Neutrophil (primary cell): ENCODE measurements around the gene FNDC4.

Source experiments
- H3K27ac ChIP-seq: fragments of 200-600 bp; sonication (generic); 2 replicates; pipeline ENCODE4 v1.5.1; 2016; ENCODE audit warnings: mild to moderate bottlenecking, moderate library complexity
- H3K27me3 ChIP-seq: fragments of 200-600 bp; sonication (generic); 2 replicates; pipeline ENCODE4 v1.6.0; 2016; ENCODE audit warnings: mild to moderate bottlenecking
- H3K36me3 ChIP-seq: fragments of 200-600 bp; sonication (generic); 2 replicates; pipeline ENCODE4 v1.5.1; 2017
- H3K4me1 ChIP-seq, 2 experiments: fragments of 200-600 bp in 1 of 2; sonication (generic) in 1 of 2; 1 replicate in 1 of 2; 2 replicates in 1 of 2; pipeline versions ENCODE4 v1.5.1 to v1.6.1; 2013 to 2016; ENCODE audit warnings: low read depth in 1 of 2, low read length in 1 of 2, mild to moderate bottlenecking in 1 of 2, moderate library complexity in 1 of 2; ENCODE audit not compliant: control insufficient read depth in 1 of 2, insufficient read depth in 1 of 2
- H3K4me3 ChIP-seq, 2 experiments: fragments of 200-600 bp in 1 of 2; sonication (generic) in 1 of 2; 1 replicate in 1 of 2; 2 replicates in 1 of 2; pipeline ENCODE4 v1.5.1; 2013 to 2016; ENCODE audit warnings: low read depth in 1 of 2, low read length in 1 of 2, mild to moderate bottlenecking in 1 of 2, moderate library complexity in 1 of 2
- H3K9me3 ChIP-seq: fragments of 200-600 bp; sonication (generic); 2 replicates; pipeline ENCODE4 v1.5.1; 2016
- TF ChIP-seq, protein P1 (sequence below): fragments of 200-600 bp; sonication (generic); IDR thresholded peaks from 2 replicates; pipeline ENCODE4 v1.5.1; 2016; ENCODE audit warnings: antibody characterized with exemption

Gene FNDC4

DNA sequence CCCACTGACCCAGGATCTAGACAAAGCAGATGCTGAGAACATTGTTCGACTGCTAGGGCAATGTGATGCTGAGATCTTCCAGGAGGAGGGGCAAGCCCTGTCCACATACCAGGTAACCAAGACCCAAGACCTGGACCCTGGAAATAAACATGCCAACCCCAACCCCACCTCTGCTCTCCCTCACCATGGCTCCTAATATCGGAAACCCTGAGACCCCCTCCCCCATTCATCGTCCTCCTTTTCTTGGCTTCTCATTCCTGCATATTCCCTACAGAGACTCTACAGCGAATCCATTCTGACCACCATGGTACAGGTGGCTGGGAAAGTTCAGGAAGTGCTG is 2.3 kb upstream of the FNDC4 start:
- no peaks in the 10 kb centered on the region for H3K9me3 ChIP-seq
- H3K27ac ChIP-seq = no peak overlapping the region
- peaks cover 4 to 10% of the 10 kb centered on the region in 2 experiments for H3K4me1 ChIP-seq
- H3K4me3 ChIP-seq = no peak overlapping the region
- H3K36me3 ChIP-seq = no peaks in the 10 kb centered on the region
- TF ChIP-seq, protein P1, sequence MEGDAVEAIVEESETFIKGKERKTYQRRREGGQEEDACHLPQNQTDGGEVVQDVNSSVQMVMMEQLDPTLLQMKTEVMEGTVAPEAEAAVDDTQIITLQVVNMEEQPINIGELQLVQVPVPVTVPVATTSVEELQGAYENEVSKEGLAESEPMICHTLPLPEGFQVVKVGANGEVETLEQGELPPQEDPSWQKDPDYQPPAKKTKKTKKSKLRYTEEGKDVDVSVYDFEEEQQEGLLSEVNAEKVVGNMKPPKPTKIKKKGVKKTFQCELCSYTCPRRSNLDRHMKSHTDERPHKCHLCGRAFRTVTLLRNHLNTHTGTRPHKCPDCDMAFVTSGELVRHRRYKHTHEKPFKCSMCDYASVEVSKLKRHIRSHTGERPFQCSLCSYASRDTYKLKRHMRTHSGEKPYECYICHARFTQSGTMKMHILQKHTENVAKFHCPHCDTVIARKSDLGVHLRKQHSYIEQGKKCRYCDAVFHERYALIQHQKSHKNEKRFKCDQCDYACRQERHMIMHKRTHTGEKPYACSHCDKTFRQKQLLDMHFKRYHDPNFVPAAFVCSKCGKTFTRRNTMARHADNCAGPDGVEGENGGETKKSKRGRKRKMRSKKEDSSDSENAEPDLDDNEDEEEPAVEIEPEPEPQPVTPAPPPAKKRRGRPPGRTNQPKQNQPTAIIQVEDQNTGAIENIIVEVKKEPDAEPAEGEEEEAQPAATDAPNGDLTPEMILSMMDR = no peak
- H3K27me3 ChIP-seq = peaks cover 84% of the 10 kb centered on the region

DNA sequence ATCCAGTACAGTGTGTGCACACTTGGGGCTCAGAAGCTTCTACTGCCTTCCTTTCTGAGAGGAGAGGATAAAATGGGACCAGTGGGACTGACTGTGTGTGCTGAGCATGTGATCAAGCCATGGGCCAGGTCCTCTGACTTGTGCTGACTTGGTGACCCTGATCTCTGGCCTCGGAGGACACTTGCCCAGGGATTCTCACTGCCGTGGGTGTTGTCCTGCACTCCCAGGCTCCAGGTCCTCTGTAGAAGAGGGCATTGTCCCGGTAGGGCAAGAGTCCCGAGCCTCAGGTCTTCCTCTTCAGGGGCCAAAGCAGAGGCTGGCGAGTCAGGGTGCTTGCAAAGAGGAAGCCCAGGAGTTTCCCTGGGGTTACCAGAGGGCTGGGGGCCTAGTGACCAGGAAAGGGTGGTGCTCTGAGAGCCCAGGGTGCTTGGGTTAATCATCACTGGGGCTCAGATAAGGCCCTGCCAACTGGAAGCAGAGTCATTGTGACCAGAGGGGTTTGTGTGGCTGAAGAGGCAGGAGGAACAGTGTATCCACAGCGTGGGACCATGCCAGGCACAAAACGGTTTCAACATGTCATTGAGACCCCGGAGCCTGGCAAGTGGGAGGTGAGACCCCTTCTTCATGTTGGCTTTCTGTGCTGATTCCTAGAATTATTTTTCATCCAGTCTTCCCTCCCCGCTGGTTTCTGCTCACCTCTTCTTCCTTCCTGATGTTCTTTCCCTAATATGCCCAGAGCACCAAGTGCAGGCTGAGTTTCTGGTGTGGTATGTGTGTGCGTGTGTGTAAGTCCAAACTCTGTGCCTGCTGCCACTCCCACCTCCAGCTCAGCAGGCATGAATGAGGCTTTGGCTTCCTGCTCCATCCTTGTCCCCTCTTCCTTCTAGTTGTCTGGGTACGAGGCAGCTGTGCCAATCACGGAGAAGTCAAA is 1.6 kb upstream of the FNDC4 start, which contains the start of gene GCKR:
GCKR (plus strand) TSS at position 483 of the 931 bp plus-strand sequence; CDS start at position 549, 66 bp downstream.
- no peak within 1 kb of the TSS for H3K4me3 ChIP-seq
- no peak within 1 kb of the TSS for H3K27ac ChIP-seq
- peaks cover 86% of the 10 kb centered on the region for H3K27me3 ChIP-seq

DNA sequence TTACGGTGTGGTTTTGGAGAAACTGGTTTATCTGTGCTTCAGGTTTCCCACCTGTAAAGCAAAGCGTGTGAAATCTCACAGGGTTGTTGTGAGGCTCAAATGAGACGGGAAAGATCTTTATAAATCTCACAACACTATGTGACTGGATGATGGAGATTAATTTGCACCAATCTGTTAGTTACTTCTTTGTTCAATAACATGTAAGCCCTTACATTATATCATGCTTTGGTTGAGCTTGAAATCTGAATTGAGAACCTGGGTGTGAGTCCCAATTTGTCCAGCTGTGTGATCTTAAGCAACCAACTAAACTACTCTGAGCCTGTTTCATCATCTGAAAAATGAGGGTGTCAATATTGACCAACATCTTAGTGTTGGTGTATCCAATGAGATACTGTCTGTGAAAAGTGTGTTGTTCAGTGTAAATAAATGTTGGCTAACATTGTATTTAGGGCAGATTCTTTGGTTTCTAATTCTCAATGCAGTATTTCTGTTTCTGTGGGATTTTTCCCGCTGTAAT is 898 bp upstream of the FNDC4 start:
- Histone ChIP-seq H3K9me3 (no peaks in the 10 kb centered on the region), H3K27me3 (peaks cover 87% of the 10 kb centered on the region), H3K4me3 (no peak overlapping the region), H3K27ac (no peak overlapping the region), H3K36me3 (no peaks in the 10 kb centered on the region), H3K4me1 (peaks cover 4 to 10% of the 10 kb centered on the region in 2 experiments)
- TF ChIP-seq, protein P1 = no peak

More for the DNA sequence above, 1.6 kb upstream of the FNDC4 start, which contains the start of gene GCKR:
- Histone ChIP-seq H3K36me3 (no peaks in the 10 kb centered on the region), H3K9me3 (no peaks in the 10 kb centered on the region), H3K4me1 (peaks cover 4 to 10% of the 10 kb centered on the region in 2 experiments)
- TF ChIP-seq, protein P1 = no peak

DNA sequence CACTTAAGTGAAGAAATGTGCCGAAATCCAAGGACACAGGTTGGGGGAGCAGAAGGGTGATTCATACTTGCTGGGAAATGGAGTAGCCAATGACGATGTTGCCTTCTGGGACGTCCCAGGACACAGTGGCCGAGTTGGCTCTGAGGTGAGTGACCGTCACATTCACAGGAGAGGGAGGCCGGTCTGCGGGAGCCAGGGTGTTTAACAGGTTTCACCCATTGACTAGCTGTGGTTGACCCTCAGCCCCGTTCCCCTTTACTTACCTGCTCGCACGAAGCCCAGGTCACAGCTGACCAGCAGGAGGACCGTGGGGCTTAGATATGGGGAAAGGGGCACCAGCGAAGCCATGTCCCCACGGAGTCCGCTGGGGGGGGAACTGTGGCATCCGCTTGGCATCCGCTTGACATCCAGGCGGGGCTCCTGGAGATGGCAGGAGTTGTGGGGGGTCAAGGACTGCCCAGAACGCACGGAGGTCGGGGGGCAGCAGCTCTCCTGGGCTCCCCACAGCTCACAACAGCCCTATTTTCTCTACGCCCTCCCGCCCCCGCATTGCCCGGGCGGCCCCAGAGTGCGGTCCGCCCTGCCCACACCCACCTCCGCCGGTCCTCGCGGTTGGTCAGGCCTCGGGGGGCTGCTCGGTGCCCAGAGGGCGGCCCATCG is 586 bp downstream of the FNDC4 start:
- Histone ChIP-seq H3K9me3 (no peaks in the 10 kb centered on the region), H3K27me3 (peaks cover 78% of the 10 kb centered on the region), H3K4me1 (peaks cover 11 to 18% of the 10 kb centered on the region in 2 experiments), H3K4me3 (no peak overlapping the region), H3K36me3 (no peaks in the 10 kb centered on the region), H3K27ac (no peak overlapping the region)
- TF ChIP-seq, protein P1 = no peak

DNA sequence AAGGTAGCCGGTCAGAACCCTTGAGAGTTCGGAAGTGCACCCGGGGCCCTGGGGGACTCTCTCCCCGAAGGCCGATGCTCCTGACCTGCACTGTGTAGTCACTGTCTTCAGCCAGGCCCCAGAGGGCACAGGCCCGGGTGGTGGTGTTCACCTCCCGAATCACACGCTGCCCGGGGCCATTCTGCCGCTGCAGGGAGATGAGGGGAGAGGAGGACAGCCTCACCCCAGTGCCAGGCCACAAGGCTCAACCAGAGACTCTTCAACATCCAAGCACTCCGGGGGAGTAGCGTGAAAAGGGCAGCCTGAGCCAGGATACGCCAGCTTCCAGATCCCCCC is 1.1 kb downstream of the FNDC4 start:
- H3K27ac ChIP-seq = no peak overlapping the region
- no peaks in the 10 kb centered on the region for H3K36me3 ChIP-seq
- peaks cover 73% of the 10 kb centered on the region for H3K27me3 ChIP-seq
- TF ChIP-seq, protein P1 = no peak
- no peak overlapping the region for H3K4me3 ChIP-seq
- H3K9me3 ChIP-seq = no peaks in the 10 kb centered on the region
- H3K4me1 ChIP-seq = peaks cover 16 to 23% of the 10 kb centered on the region in 2 experiments
